Glomerular visceral epithelial cell (primary cell): ENCODE results near the gene ARL6IP4.
"Not testable (repeated sequence)": the region's sequence is repeated elsewhere in the genome, so short reads cannot be mapped to it uniquely, and the experiment has no call there.

Source experiments
- DNase-seq: peaks from one replicate; pipeline ENCODE4 v3.0.0-alpha.2; 2016; ENCODE audit errors: extremely low spot score

ARL6IP4 gene

GRCh38 chr12:122980183-122981035, at the start of gene ARL6IP4:
TSS of gene ARL6IP4 (plus strand) at chr12:122980681. CDS start at chr12:122981140, 459 bp downstream.
- peak; percentile 59 for DNase-seq

- DNase-seq: no peak
Observed at GRCh38 chr12:122932207-122932606, 48.3 kb upstream of the ARL6IP4 start.

- no peak for DNase-seq
Observed at GRCh38 chr12:122934722-122935121, 45.8 kb upstream of the ARL6IP4 start.

GRCh38 chr12:122935318-122935717, 45.2 kb upstream of the ARL6IP4 start:
- no peak for DNase-seq

GRCh38 chr12:122937622-122938091, 42.8 kb upstream of the ARL6IP4 start:
- no peak for DNase-seq

GRCh38 chr12:122939125-122939524, 41.4 kb upstream of the ARL6IP4 start:
- DNase-seq: no peak

- not testable (repeated sequence) for DNase-seq
Observed at GRCh38 chr12:122941351-122941750, 39.1 kb upstream of the ARL6IP4 start.

GRCh38 chr12:122942637-122943036, 37.8 kb upstream of the ARL6IP4 start:
- DNase-seq: no peak

GRCh38 chr12:122943196-122943595, 37.3 kb upstream of the ARL6IP4 start:
- DNase-seq: no peak

- peak; percentile 43 for DNase-seq
Observed at GRCh38 chr12:122944605-122945592, 35.6 kb upstream of the ARL6IP4 start.

GRCh38 chr12:122946690-122947341, 33.7 kb upstream of the ARL6IP4 start:
- peak; percentile 98 for DNase-seq

GRCh38 chr12:122947352-122947792, 33.1 kb upstream of the ARL6IP4 start:
- DNase-seq: no peak

GRCh38 chr12:122948605-122949004, 31.9 kb upstream of the ARL6IP4 start:
- DNase-seq: no peak

GRCh38 chr12:122949405-122949804, 31.1 kb upstream of the ARL6IP4 start:
- DNase-seq: no peak

- DNase-seq: no peak
Observed at GRCh38 chr12:122949816-122950675, 30.4 kb upstream of the ARL6IP4 start.

- peak; percentile 60 for DNase-seq
Observed at GRCh38 chr12:122951406-122951805, 29.1 kb upstream of the ARL6IP4 start.

- peak; percentile 59 for DNase-seq
Observed at GRCh38 chr12:122951979-122952892, 28.2 kb upstream of the ARL6IP4 start.

- no peak for DNase-seq
Observed at GRCh38 chr12:122955156-122955555, 25.3 kb upstream of the ARL6IP4 start.

GRCh38 chr12:122956035-122956434, 24.4 kb upstream of the ARL6IP4 start:
- DNase-seq: no peak
